ENCODE data around the gene DYNLL2. TPM values are rescaled to one million over a fixed set of nuclear protein-coding genes. Genes with fewer than 3 reads are reported as not detected.
"Not testable (repeated sequence)": the region's sequence is repeated elsewhere in the genome, so short reads cannot be mapped to it uniquely, and the experiment has no call there.

Gene DYNLL2
- total RNA-seq, 1 donor from 2014 or later = 34.9 TPM

GRCh38 chr17:58072862-58073261, 10.4 kb upstream of the DYNLL2 start:
- intact Hi-C loops (cut with micrococcal nuclease) = no loop called here

DNA sequence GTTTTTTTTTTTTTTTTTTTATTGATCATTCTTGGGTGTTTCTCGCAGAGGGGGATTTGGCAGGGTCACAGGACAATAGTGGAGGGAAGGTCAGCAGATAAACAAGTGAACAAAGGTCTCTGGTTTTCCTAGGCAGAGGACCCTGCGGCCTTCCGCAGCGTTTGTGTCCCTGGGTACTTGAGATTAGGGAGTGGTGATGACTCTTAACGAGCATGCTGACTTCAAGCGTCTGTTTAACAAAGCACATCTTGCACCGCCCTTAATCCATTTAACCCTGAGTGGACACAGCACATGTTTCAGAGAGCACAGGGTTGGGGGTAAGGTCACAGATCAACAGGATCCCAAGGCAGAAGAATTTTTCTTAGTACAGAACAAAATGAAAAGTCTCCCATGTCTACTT, 10.0 kb upstream of the DYNLL2 start:
- intact Hi-C loops (cut with micrococcal nuclease) = not testable (repeated sequence)

DNA sequence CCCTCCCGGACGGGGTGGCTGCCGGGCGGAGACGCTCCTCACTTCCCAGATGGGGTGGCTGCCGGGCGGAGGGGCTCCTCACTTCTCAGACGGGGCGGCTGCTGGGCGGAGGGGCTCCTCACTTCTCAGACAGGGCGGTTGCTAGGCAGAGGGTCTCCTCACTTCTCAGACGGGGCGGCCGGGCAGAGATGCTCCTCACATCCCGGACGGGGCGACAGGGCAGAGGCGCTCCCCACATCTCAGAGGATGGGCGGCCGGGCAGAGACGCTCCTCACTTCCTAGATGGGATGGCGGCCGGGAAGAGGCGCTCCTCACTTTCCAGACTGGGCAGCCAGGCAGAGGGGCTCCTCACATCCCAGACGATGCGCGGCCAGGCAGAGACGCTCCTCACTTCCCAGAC, 8.8 kb upstream of the DYNLL2 start:
- intact Hi-C loops (cut with micrococcal nuclease) = not testable (repeated sequence)

DNA sequence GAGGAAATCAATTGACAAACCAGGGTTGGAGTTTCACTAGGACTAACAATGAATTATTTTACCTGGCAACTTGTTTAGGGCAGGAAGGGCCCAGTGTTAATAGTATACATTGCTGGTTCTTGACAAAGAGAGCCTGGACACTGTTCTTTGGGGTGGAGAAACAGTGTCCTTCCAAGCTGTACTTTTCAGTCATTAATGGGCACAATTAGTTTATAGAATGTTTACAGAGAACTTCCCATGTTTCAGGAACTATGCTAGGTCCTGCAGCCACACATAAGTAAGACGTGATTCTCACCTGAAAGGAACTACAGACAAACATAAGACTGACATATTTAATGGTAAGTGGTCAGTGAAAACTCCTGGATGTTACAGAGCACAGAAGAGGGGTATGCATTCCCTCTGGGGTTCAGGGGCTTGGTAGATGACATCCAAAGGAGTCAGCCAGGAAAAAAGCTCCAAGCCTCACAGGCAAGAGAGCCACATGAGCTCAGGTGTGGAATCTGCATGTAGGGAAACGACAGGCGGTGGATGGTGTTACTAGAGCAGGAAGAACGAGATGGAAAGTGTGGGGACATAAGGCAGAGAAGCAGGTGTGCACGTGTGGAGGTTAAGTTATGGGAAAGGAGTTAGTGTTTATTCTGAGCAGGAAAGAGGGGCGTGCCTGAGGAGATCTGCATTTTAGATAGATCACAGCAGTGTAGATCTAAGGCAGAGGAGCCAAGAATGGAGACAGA, 3.8 kb upstream of the DYNLL2 start:
- intact Hi-C loops (cut with micrococcal nuclease) = loop anchor here (5.0 to 10.0 kb wide), 2 partner anchors 995 to 1247 kb away; partner anchors contain the start of genes AKAP1, C17orf67 and DGKE

GRCh38 chr17:58081646-58082340, 1.4 kb upstream of the DYNLL2 start:
- intact Hi-C loops (cut with micrococcal nuclease) = loop anchor here (5.0 to 10.0 kb wide), 2 partner anchors 997 to 1249 kb away; partner anchors contain the start of genes AKAP1, C17orf67 and DGKE

DNA sequence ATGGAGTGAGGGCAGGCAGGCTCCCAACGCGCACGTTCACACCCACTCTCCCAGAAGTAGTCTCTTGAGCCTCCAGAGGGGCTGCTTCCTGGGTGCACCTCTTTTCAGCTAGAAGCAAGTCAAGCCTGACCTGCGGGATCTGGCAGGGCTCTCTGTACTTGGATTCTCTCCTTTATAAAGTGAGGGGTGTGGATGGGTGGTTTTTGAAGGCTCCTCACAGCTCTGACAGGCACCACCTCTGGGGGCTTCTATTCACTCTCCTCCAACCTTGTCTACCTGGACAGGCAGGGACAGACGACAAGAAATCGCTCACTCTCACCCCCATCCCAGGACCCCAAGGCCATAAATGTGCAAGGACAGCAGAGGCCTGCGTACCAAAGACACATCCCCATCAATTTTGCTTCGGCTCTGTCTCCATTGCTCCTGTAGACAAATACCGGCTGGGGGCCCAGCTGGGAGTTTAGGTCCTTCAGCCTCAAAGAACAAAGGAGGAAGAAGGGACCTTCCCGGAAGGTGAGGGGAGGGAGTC, 814 bp upstream of the DYNLL2 start:
- intact Hi-C loops (cut with micrococcal nuclease) = loop anchor here (5.0 to 10.0 kb wide), 2 partner anchors 998 to 1250 kb away; partner anchors contain the start of genes AKAP1, C17orf67 and DGKE

GRCh38 chr17:58083491-58084316, 485 bp downstream of the DYNLL2 start:
- intact Hi-C loops (cut with micrococcal nuclease) = loop anchor here (1.0 to 10.0 kb wide), 6 partner anchors 30 to 1251 kb away; partner anchors contain the start of genes AKAP1, C17orf67, DGKE and MRPS23

DNA sequence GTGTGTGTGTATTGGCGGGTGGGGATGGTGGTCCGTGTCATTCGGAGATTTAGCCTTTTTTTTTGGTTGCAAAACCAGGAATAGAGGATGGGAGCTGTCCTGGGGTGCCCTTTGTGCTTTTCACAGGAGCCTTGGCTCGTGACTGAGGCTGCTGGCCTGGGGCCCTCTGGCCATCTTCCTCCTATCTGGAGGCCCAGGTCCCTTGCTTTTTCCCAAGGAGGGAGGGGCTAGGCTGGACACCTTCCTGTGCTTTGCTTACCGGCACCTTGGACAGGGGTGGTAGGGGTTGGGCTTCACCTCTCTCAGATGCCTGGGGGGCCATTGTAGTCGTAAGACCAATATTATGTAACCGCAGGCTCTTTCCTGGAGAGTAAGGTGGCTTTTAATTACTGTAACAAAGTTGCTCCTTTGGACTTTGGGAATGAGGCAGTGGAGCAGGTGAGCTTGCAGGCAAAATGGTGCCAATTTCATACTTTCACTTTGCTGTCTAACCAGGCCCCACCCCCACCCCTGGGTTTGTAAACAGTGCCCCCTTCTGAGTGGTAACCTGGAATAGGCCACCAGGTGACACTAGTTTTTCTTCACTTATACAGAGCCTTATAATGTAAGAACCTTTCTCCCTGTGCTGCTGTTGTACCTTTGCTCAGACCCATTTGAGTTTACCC, 1.2 kb downstream of the DYNLL2 start:
- intact Hi-C loops (cut with micrococcal nuclease) = loop anchor here (1.0 to 10.0 kb wide), 5 partner anchors 29 to 1252 kb away; partner anchors contain the start of genes AKAP1, C17orf67, DGKE and SRSF1

DNA sequence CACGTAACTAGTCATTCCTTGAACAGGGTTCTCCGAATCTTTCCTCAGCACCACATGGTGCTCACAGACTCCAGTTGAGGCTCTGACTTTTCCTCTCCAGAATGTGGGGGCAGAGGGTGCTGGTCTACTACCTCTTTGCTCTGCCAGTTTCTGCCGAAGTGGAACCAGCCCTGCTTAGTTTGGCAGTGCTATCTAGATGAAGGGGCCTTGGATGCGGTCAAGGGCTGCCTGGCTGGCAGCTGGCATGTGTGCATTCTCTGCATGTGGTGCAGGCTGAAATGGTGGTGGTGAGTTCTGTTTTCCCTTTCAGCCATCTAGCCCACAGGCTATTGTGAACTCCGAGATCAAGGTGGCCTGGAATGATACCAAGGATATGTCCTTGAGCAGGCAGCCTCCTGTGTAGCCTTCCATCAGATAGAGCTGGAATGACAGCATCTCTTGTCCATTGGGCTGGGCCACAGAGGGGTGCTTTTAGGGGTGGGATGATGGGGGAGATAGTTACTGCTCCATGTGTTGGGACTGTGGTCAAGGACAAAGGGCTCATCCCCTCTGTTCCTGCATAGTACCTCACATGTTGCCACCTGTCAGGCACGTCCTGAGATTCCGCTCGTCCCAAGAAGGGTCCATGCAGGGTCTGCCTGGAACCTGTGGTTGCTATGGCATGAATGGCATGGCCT, 2.0 kb downstream of the DYNLL2 start:
- intact Hi-C loops (cut with micrococcal nuclease) = loop anchor here (2.0 to 10.0 kb wide), 2 partner anchors 432 to 1000 kb away; partner anchors contain the start of gene AKAP1

DNA sequence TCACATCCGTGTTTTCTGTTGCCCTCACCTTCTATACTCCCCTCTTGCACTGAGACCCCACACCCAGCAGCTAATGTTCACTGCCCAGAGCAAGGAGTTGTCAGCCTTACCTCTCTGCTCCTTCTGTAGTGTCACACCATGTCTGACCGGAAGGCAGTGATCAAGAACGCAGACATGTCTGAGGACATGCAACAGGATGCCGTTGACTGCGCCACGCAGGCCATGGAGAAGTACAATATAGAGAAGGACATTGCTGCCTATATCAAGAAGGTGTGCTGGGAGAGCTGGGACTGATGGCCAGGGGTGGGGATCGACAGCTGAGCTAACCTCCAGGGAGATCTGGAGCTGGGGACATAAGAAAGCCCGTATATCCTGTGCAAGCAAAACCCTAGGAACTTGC, 3.7 kb downstream of the DYNLL2 start:
- intact Hi-C loops (cut with micrococcal nuclease) = loop anchor here (10.0 kb wide), 1 partner anchor 1002 kb away; the partner anchor contains the start of gene AKAP1

DNA sequence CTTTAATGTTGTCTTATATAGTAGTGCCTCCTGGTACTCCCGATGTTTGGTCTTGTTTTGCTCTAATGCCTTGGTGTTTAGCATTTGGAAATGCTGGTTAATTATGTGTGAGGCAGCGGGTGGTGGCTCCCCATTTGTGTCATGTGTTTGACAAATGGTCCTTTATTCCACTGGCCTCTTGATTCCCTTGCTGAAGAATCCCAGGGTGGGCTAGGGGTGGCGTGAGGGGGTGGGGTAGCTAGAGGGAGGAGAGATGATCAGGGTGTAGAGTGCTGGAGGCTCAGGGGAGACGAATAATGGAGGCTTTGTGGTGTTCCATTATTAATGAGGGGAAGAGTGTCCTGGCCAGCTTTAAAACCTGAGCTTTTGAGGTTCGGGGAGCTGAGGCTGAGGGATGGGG, 5.4 kb downstream of the DYNLL2 start:
- intact Hi-C loops (cut with micrococcal nuclease) = loop anchor here (10.0 kb wide), 1 partner anchor 1004 kb away; the partner anchor contains the start of gene AKAP1

- intact Hi-C loops (cut with micrococcal nuclease) = loop anchor here (10.0 kb wide), 1 partner anchor 1004 kb away; the partner anchor contains the start of gene AKAP1
Observed at GRCh38 chr17:58089111-58089510, 5.9 kb downstream of the DYNLL2 start.

DNA sequence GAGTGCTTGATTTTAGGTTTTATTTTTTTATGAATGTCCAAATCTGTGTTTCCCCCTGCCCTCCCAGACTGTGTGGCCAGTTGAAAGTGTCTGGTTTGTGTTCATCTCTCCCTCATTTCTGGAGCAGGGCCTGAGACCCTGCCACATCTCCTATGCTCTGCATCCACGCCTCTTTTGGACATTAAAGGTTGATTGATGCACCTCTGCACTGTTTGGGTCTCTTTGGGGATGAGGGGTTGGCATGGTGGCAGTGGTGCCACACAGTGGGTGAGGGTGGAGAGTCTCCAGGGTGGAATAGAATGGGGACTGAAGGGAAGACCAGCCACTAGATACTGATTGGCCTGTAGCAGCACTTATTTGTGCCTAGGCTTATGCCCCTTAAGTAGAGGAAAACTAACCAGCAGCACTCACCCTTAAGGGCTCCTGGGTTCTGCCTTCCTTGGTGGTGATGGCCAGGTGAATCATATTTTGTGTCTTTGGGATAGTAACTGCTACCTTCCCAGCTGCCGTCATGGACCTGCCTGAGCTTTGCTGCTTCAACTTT, 7.9 kb downstream of the DYNLL2 start:
- intact Hi-C loops (cut with micrococcal nuclease) = no loop called here

DNA sequence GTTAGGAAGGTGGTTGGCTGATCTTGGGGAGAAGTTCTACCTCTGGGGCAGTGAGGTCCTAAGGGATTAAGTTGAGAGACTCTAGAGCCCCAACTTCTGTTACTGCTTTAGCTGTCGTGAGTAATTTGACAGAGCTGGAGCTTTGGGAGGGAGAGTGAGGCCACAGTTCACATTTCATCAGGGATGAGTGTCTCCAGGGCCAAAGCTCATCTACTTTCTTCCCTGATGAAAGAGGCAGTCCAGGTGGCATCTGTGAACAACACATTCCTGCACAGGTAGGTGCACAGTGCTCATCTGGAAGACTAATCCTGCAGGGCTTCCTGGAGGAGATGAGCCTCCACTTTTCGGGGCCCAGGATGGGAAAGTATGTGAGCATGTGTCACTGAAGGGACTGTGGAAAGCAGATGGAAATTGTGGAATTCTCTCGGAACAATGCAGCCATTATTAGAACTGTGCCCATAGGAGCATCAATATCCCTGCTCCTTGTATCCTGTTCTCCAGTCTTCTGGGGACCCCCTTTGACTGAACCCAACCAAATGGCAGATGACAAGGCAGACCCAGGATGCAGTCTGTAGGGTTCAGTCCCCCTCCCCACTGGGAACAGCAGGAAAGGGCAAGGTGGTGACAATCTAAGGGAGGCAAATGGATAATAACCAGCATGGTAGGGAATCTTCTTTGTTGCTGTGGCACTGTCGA, 9.0 kb downstream of the DYNLL2 start:
- intact Hi-C loops (cut with micrococcal nuclease) = no loop called here

- intact Hi-C loops (cut with micrococcal nuclease) = no loop called here
Observed at GRCh38 chr17:58092797-58093385, 9.7 kb downstream of the DYNLL2 start.

GRCh38 chr17:58094118-58094517, 10.9 kb downstream of the DYNLL2 start:
- intact Hi-C loops (cut with micrococcal nuclease) = no loop called here

GRCh38 chr17:58096892-58097291, 13.7 kb downstream of the DYNLL2 start:
- intact Hi-C loops (cut with micrococcal nuclease) = no loop called here

- intact Hi-C loops (cut with micrococcal nuclease) = no loop called here
Observed at GRCh38 chr17:58097384-58098088, 14.3 kb downstream of the DYNLL2 start.

Measured in T-helper 2 cell treated with Interferon-gamma antibody and Interleukin-4, amounts not matched to agents 100 ng/mL and 5 ng/mL, for 36 hours (primary cell).